Right lobe of liver (tissue), 6 donors: ENCODE data around the gene ALPL. TPM values are rescaled to one million over a fixed set of nuclear protein-coding genes. Genes with fewer than 3 reads are reported as not detected.
"Not testable (repeated sequence)": the region's sequence is repeated elsewhere in the genome, so short reads cannot be mapped to it uniquely, and the experiment has no call there.

Source experiments
- ATAC-seq, 4 donors: fragments of 200-7000 bp; cut with Tn5 transposase; one replicate each; pipeline ENCODE4 v1.9.1; 2020; ENCODE audit warnings: mild to moderate bottlenecking in 4 of 4, moderate library complexity in 4 of 4
- DNase-seq, 3 donors: peaks; one replicate each; pipeline ENCODE4 v3.0.0-alpha.2; 2020
- H3K27ac ChIP-seq, 3 donors: fragments of 200-600 bp; one replicate each; pipeline ENCODE4 v1.8.0; 2022
- H3K27me3 ChIP-seq, 2 donors: fragments of 200-600 bp; one replicate each; pipeline ENCODE4 v1.8.0; 2022
- H3K36me3 ChIP-seq, 4 donors: fragments of 200-600 bp; sonication (generic) in 1 of 4; one replicate each; pipeline versions ENCODE4 v1.5.1 to v1.8.0; 2017 to 2022; ENCODE audit warnings: control low read depth in 1 of 4
- H3K4me1 ChIP-seq, 4 donors: fragments of 200-600 bp; sonication (generic) in 1 of 4; one replicate each; pipeline versions ENCODE4 v1.5.1 to v1.8.0; 2017 to 2022; ENCODE audit warnings: control low read depth in 1 of 4
- H3K4me3 ChIP-seq, 3 donors: fragments of 200-600 bp; one replicate each; pipeline ENCODE4 v1.8.0; 2022
- H3K9me3 ChIP-seq, 4 donors: fragments of 200-600 bp; sonication (generic) in 1 of 4; one replicate each; pipeline versions ENCODE4 v1.5.1 to v1.8.0; 2017 to 2022; ENCODE audit warnings: control low read depth in 1 of 4
- CTCF ChIP-seq, 4 donors: fragments of 200-600 bp in 3 of 4; fragments of 450-650 bp in 1 of 4; IDR thresholded peaks; one replicate each; pipeline versions ENCODE4 v1.5.1 to v1.8.0; 2016 to 2022; ENCODE audit warnings: antibody characterized with exemption in 4 of 4, mild to moderate bottlenecking in 2 of 4
- POLR2A ChIP-seq: fragments of 450-650 bp; IDR thresholded peaks from one replicate; pipeline ENCODE4 v1.6.1; 2017; ENCODE audit warnings: antibody characterized with exemption, mild to moderate bottlenecking
- WGBS: methylation state at CpG from one replicate; pipeline ENCODE4 v1.1.6; 2018; ENCODE audit warnings: low coverage, low lambda C conversion rate; ENCODE audit not compliant: insufficient coverage; ENCODE audit errors: missing lambda C conversion rate; 5-methylcytosine and 5-hydroxymethylcytosine counted together
- intact Hi-C, 2 donors: fragments of 100-400 bp; cut with DNase I; formaldehyde crosslinking; loops; one replicate each; pipeline versions ENCODE4 v1.11.2 to v1.14.1; 2022
- total RNA-seq, 6 experiments: library from RNA; depleted of rRNA in 2 of 6; stranded (reverse); fragments of >200 nt in 2 of 6; fragmentation: NEBNext Ultra II Directional in 3 of 6; extraction: Animal tissue kit (Norgen Biotek cat#: 25700) in 3 of 6; gene quantifications; one replicate each; pipeline versions ENCODE4 v1.1.0 to v1.2.4, GENCODE V29; 2016 to 2023
- donor health status: DM: no; HTN: yes; CAD: no.
- donor health status: DM: no; HTN: no; CAD: no.
- donor health status: DM: no; HTN: no; CAD: no.
- donor health status: DM: no; HTN: yes; CAD: no.
- donor health status: DM: no; HTN: yes; CAD: no.

Gene ALPL
- total RNA-seq, 6 experiments from 2014 or later, result 23.2 to 81.5 (median 48.1) TPM

GRCh38 chr1:21565285-21565684 lies 56.1 kb downstream of the ALPL start:
- Histone ChIP-seq H3K4me1 (peaks cover 0 to 17% (median 8%) of the 10 kb centered on the region in 4 donors), H3K27ac (no peak overlapping the region), H3K27me3 (no peaks in the 10 kb centered on the region), H3K36me3 (peaks cover 0 to 18% (median 5%) of the 10 kb centered on the region in 4 donors), H3K9me3 (no peaks in the 10 kb centered on the region), H3K4me3 (no peak overlapping the region)
- TF ChIP-seq POLR2A, result no peak
- no peak for TF ChIP-seq CTCF (IDR thresholded peaks at IDR 0.05)
- no peak for ATAC-seq
- DNase-seq, result no peak
- 68% methylated on average over 6 of the region's 8 CpGs for WGBS
- intact Hi-C loops, result no loop called here

GRCh38 chr1:21566361-21566760 lies 57.1 kb downstream of the ALPL start:
- Histone ChIP-seq H3K36me3 (peaks cover 0 to 18% (median 5%) of the 10 kb centered on the region in 4 donors), H3K4me1 (peaks cover 0 to 21% (median 10%) of the 10 kb centered on the region in 4 donors)
- H3K4me3 ChIP-seq, intact Hi-C loops, DNase-seq, H3K27ac ChIP-seq, H3K9me3 ChIP-seq, ATAC-seq, H3K27me3 ChIP-seq: not testable (repeated sequence)
- 98% methylated on average over 7 of the region's 15 CpGs for WGBS

- 61% methylated on average over 3 of the region's 24 CpGs for WGBS
- no peak for ATAC-seq
- H3K27ac ChIP-seq, result no peak overlapping the region
- intact Hi-C loops, result no loop called here
- TF ChIP-seq CTCF (IDR thresholded peaks at IDR 0.05) (no peak), POLR2A (no peak)
- no peaks in the 10 kb centered on the region for H3K27me3 ChIP-seq
- peaks cover 0 to 21% (median 10%) of the 10 kb centered on the region in 4 donors for H3K4me1 ChIP-seq
- DNase-seq, result no peak
- H3K36me3 ChIP-seq, result peaks cover 0 to 13% (median 5%) of the 10 kb centered on the region in 4 donors
- H3K9me3 ChIP-seq, result no peaks in the 10 kb centered on the region
- no peak overlapping the region for H3K4me3 ChIP-seq
Observed at GRCh38 chr1:21567241-21568005, 58.2 kb downstream of the ALPL start.

- peak in 2 of 4 donors; percentile 2 to 15 for ATAC-seq
- 87% methylated on average over 8 of the region's 15 CpGs for WGBS
Observed at GRCh38 chr1:21568006-21568746, 59.0 kb downstream of the ALPL start.

More at GRCh38 chr1:21568006-21568746, 59.0 kb downstream of the ALPL start:
- Histone ChIP-seq H3K4me3 (no peak overlapping the region), H3K36me3 (peaks cover 0 to 13% (median 4%) of the 10 kb centered on the region in 4 donors), H3K9me3 (no peaks in the 10 kb centered on the region), H3K27me3 (no peaks in the 10 kb centered on the region), H3K27ac (no peak overlapping the region), H3K4me1 (peaks cover 0 to 21% (median 10%) of the 10 kb centered on the region in 4 donors)
- no peak for TF ChIP-seq CTCF (IDR thresholded peaks at IDR 0.05)
- no peak for TF ChIP-seq POLR2A
- DNase-seq, result no peak
- intact Hi-C loops, result no loop called here
